Stomach smooth muscle (tissue), 2 donors: ENCODE data around the gene C1orf21.

ENCODE experiments used
- H3K27ac ChIP-seq: one replicate; pipeline ENCODE4 v1.7.0; 2013; ENCODE audit warnings: mild to moderate bottlenecking, low read length, inconsistent platforms
- H3K27me3 ChIP-seq, 2 donors: one replicate each; pipeline ENCODE4 v1.7.0; 2013; ENCODE audit warnings: low read length in 2 of 2; ENCODE audit not compliant: insufficient read depth in 2 of 2, control insufficient read depth in 1 of 2
- H3K36me3 ChIP-seq, 2 donors: one replicate each; pipeline ENCODE4 v1.7.0; 2013; ENCODE audit warnings: low read length in 2 of 2; ENCODE audit not compliant: control insufficient read depth in 2 of 2, insufficient read depth in 2 of 2
- H3K4me1 ChIP-seq: one replicate; pipeline ENCODE4 v1.7.0; 2013; ENCODE audit warnings: low read length; ENCODE audit not compliant: control insufficient read depth, insufficient read depth
- H3K4me3 ChIP-seq, 2 donors: one replicate each; pipeline ENCODE4 v1.7.0; 2013; ENCODE audit warnings: low read length in 2 of 2
- H3K9ac ChIP-seq, 2 donors: one replicate each; pipeline ENCODE4 v1.7.0; 2013; ENCODE audit warnings: low read length in 2 of 2, mild to moderate bottlenecking in 1 of 2
- H3K9me3 ChIP-seq, 2 donors: one replicate each; pipeline ENCODE4 v1.7.0; 2013; ENCODE audit warnings: low read length in 2 of 2; ENCODE audit not compliant: control insufficient read depth in 2 of 2
- donor health status: healthy.
- donor health status: Pancreatic carcinoma.

The C1orf21 gene

DNA sequence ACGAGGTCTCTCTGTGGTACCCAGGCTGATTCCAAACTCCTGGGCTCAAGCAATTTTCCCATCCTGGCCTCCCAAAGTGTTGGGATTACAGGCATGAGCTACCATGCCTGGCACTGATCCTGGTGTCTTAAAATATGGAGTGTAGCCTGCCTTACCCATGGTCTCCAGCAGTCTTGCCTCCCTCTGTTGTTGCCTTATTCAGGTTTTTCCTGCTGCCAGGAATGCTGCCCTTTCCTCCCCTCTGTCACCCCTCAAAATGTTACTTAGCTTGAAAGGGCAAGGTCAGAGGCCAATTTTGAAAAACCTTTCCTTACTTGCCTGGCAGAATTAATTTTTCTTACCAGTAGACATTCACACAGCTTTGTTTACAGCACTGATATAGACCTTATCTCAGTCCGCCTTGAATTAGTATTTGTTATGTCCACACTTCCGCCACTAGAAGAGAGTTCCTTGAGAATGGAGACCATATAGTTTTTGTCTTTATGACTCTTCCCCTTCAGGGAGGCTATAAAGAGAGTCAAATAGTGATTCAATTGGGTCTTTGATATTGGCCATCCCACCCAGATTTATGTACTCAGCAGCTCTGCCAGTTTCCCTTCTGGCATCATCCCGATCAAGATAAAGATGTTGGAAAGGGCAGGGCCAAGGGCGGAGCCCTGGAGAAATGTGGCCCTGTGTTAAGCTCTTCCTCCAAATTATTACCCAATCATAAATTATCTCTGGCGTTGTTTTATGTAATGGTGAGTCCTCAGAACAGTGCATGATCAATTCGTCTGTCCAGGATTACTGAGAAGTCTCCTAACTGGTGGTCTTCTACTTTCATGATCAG is 38.8 kb downstream of the C1orf21 start:
- no peak overlapping the region for H3K9ac ChIP-seq
- no peak overlapping the region for H3K4me3 ChIP-seq
- no peaks in the 10 kb centered on the region for H3K9me3 ChIP-seq
- H3K4me1 ChIP-seq = no peaks in the 10 kb centered on the region
- no peak overlapping the region for H3K27ac ChIP-seq
- H3K27me3 ChIP-seq = no peaks in the 10 kb centered on the region
- H3K36me3 ChIP-seq = peaks cover 0 to 2% of the 10 kb centered on the region in 2 donors

- Histone ChIP-seq H3K27ac (no peak overlapping the region), H3K4me3 (no peak overlapping the region), H3K36me3 (peaks cover 0 to 2% of the 10 kb centered on the region in 2 donors), H3K4me1 (no peaks in the 10 kb centered on the region), H3K9me3 (no peaks in the 10 kb centered on the region), H3K9ac (no peak overlapping the region), H3K27me3 (no peaks in the 10 kb centered on the region)
Observed at GRCh38 chr1:184426278-184426674, 39.4 kb downstream of the C1orf21 start.

DNA sequence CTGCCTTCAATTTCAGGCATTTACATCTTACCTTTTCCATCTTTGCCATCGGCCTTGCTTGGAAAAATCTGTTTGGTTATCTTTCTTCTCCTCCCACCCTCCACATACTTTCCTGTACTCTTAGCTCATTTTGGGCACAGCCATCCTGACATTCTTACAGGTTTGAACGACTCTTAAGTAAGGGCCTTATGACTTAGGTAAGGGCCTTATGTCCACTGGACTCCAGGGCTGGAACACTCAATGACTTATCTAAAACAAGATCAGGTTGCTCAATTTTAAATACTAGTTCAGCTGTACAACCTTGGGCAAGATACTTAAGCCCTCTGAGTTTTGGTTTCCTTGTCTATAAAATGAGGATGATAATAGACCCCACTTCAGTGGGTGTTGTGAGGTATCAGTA is 40.9 kb downstream of the C1orf21 start:
- H3K4me3 ChIP-seq = no peak overlapping the region
- H3K27me3 ChIP-seq = no peaks in the 10 kb centered on the region
- H3K9me3 ChIP-seq = no peaks in the 10 kb centered on the region
- no peaks in the 10 kb centered on the region for H3K4me1 ChIP-seq
- peaks cover 0 to 2% of the 10 kb centered on the region in 2 donors for H3K36me3 ChIP-seq
- H3K27ac ChIP-seq = no peak overlapping the region
- no peak overlapping the region for H3K9ac ChIP-seq

- Histone ChIP-seq H3K36me3 (peaks cover 0 to 2% of the 10 kb centered on the region in 2 donors), H3K27ac (no peak overlapping the region), H3K9me3 (no peaks in the 10 kb centered on the region), H3K4me1 (no peaks in the 10 kb centered on the region), H3K9ac (no peak overlapping the region), H3K27me3 (no peaks in the 10 kb centered on the region), H3K4me3 (no peak overlapping the region)
Observed at GRCh38 chr1:184428604-184429003, 41.8 kb downstream of the C1orf21 start.

DNA sequence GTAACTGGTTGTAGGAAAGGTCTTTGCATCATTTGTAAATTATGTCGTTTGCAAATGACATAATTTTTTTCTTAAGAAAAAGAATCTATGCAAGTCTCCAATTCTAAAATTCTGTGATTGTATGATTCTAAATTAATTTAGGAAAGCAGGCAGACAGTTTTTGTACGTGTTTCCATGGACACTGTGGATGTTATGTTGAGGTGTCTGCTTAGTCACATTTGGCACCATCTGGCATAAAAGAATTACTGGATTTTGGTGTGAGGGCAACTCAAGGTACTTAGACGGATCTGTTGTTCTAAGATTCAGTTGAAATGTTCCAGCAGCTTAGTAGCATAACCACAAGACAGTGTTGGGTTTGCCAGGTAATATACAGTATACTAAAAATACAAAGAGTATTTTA is 42.5 kb downstream of the C1orf21 start:
- Histone ChIP-seq H3K4me1 (no peaks in the 10 kb centered on the region), H3K9me3 (no peaks in the 10 kb centered on the region), H3K9ac (no peak overlapping the region), H3K27me3 (no peaks in the 10 kb centered on the region), H3K4me3 (no peak overlapping the region), H3K36me3 (peaks cover 0 to 2% of the 10 kb centered on the region in 2 donors), H3K27ac (no peak overlapping the region)

- Histone ChIP-seq H3K9me3 (no peaks in the 10 kb centered on the region), H3K4me1 (no peaks in the 10 kb centered on the region), H3K4me3 (no peak overlapping the region)
Observed at GRCh38 chr1:184433956-184434502, 47.2 kb downstream of the C1orf21 start.

DNA sequence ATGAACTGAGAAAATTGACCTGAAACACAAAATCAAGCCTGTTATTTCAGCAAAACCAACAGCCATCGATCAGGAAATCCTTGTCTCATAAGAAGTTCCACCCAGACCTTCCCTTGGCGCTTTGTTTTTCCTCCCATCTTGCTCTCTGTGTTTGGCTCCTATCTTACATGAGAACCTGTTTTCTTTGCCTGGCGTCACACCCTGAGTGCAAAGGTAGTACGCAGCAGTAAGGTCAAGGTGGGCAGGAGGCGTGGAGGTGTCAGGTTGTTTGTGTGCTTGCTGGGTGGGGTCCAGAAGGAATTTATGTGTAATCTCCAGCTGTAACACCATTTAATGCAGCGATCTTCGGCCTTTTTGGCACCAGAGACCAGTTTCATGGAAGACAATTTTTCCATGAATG is 50.5 kb downstream of the C1orf21 start:
- Histone ChIP-seq H3K4me3 (no peak overlapping the region), H3K27me3 (no peaks in the 10 kb centered on the region), H3K27ac (no peak overlapping the region), H3K36me3 (no peaks in the 10 kb centered on the region), H3K9me3 (no peaks in the 10 kb centered on the region), H3K4me1 (no peaks in the 10 kb centered on the region), H3K9ac (no peak overlapping the region)

More at GRCh38 chr1:184433956-184434502, 47.2 kb downstream of the C1orf21 start:
- Histone ChIP-seq H3K36me3 (no peaks in the 10 kb centered on the region), H3K27ac (no peak overlapping the region), H3K9ac (no peak overlapping the region), H3K27me3 (no peaks in the 10 kb centered on the region)

GRCh38 chr1:184438363-184438762 is 51.5 kb downstream of the C1orf21 start:
- Histone ChIP-seq H3K27ac (no peak overlapping the region), H3K4me3 (no peak overlapping the region), H3K9me3 (no peaks in the 10 kb centered on the region), H3K27me3 (no peaks in the 10 kb centered on the region), H3K4me1 (peaks cover 2% of the 10 kb centered on the region), H3K9ac (no peak overlapping the region), H3K36me3 (no peaks in the 10 kb centered on the region)

DNA sequence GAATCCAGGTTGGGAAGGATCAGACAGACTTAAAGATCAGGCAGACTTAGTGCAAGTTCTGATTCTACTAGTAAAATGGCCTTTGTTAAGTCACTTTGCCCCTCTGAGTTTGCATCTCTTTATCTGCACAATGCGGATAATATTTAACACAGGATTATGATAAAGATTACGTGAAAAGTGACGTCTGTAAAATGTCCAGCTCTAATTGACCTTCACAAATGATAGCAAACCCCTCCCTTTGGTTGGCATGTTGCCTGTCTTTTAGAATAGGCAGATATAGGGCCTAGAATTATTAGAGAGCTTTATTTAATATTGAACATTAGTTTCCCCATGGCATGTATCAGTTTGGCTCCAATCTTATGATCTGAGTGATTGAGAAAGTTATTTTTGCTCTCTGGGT is 55.4 kb downstream of the C1orf21 start:
- no peak overlapping the region for H3K9ac ChIP-seq
- no peaks in the 10 kb centered on the region for H3K9me3 ChIP-seq
- no peaks in the 10 kb centered on the region for H3K27me3 ChIP-seq
- no peaks in the 10 kb centered on the region for H3K36me3 ChIP-seq
- H3K4me3 ChIP-seq = no peak overlapping the region
- no peak overlapping the region for H3K27ac ChIP-seq
- H3K4me1 ChIP-seq = peaks cover 5% of the 10 kb centered on the region

DNA sequence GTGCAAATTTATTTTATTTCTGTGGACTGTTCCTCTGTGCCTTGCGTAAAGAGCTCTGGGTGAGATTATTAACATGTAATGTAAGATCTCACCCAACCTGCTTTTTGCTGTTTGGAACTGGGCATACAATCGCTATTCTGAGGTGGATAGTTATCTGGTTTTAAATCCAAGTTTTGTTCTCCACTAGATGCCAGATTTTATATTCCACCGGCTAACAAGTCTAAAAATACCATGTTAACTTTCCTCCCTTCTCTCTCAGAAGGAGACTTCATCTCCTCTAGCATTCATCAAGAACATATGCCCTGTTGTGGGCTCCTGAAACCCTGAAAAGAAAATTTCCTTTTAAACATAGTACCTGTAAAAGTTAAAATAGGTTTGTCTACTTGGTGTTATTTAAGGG is 56.4 kb downstream of the C1orf21 start:
- H3K36me3 ChIP-seq = no peaks in the 10 kb centered on the region
- no peaks in the 10 kb centered on the region for H3K9me3 ChIP-seq
- H3K9ac ChIP-seq = no peak overlapping the region
- no peaks in the 10 kb centered on the region for H3K27me3 ChIP-seq
- H3K4me3 ChIP-seq = no peak overlapping the region
- H3K4me1 ChIP-seq = peaks cover 5% of the 10 kb centered on the region
- H3K27ac ChIP-seq = no peak overlapping the region

- Histone ChIP-seq H3K4me1 (peaks cover 5% of the 10 kb centered on the region), H3K9ac (no peak overlapping the region), H3K4me3 (no peak overlapping the region), H3K27ac (no peak overlapping the region), H3K36me3 (no peaks in the 10 kb centered on the region), H3K9me3 (no peaks in the 10 kb centered on the region), H3K27me3 (no peaks in the 10 kb centered on the region)
Observed at GRCh38 chr1:184443624-184444023, 56.8 kb downstream of the C1orf21 start.
